ENCODE measurements around the gene POGZ. TPM values are rescaled to one million over a fixed set of nuclear protein-coding genes. Genes with fewer than 3 reads are reported as not detected.
A peak's percentile ranks its signal among the peaks of the same experiment; 100 is the strongest.
"Not testable (repeated sequence)": the region's sequence is repeated elsewhere in the genome, so short reads cannot be mapped to it uniquely, and the experiment has no call there.

The POGZ gene
- total RNA-seq, 1 donor = 41.0 TPM

DNA sequence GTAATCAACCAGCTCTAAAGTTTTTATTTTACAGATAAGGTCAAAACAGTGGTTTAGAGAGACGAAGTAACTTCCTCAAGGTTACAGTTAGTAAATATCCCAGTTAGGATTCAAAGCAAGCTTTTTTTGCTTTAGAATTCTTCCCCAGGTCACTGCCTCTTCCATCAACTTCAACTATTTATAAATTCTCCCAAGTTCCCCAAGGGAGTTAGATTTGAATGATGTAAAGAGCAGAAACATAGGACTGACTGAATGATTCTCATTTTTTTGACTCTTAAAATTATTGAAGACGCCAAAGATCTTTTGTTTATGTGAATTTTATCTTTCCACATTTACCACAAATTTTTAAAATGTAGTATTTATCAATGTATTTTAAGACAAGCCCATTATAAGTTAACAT, 4.1 kb downstream of the POGZ start:
- peak; percentile 61 for DNase-seq (ENCODE audit: low read depth)

GRCh38 chr1:151447696-151448095, 11.6 kb downstream of the POGZ start:
- TF ChIP-seq, protein P1, sequence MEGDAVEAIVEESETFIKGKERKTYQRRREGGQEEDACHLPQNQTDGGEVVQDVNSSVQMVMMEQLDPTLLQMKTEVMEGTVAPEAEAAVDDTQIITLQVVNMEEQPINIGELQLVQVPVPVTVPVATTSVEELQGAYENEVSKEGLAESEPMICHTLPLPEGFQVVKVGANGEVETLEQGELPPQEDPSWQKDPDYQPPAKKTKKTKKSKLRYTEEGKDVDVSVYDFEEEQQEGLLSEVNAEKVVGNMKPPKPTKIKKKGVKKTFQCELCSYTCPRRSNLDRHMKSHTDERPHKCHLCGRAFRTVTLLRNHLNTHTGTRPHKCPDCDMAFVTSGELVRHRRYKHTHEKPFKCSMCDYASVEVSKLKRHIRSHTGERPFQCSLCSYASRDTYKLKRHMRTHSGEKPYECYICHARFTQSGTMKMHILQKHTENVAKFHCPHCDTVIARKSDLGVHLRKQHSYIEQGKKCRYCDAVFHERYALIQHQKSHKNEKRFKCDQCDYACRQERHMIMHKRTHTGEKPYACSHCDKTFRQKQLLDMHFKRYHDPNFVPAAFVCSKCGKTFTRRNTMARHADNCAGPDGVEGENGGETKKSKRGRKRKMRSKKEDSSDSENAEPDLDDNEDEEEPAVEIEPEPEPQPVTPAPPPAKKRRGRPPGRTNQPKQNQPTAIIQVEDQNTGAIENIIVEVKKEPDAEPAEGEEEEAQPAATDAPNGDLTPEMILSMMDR (IDR thresholded peaks at IDR 0.05; ENCODE audit: insufficient read depth, low read length) = no peak
- H3K4me3 ChIP-seq (ENCODE audit: low read depth, low read length) = no peak overlapping the region
- DNase-seq (ENCODE audit: low read depth) = no peak

More for the DNA sequence above, 4.1 kb downstream of the POGZ start:
- TF ChIP-seq, protein P1 (IDR thresholded peaks at IDR 0.05; ENCODE audit: insufficient read depth, low read length) = no peak
- H3K4me3 ChIP-seq (ENCODE audit: low read depth, low read length) = no peak overlapping the region

- no peak for DNase-seq (ENCODE audit: low read depth)
- TF ChIP-seq, protein P1 (IDR thresholded peaks at IDR 0.05; ENCODE audit: insufficient read depth, low read length) = no peak
These were observed 14.5 kb downstream of the POGZ start for GRCh38 chr1:151444783-151445177.

GRCh38 chr1:151443846-151444782, 15.2 kb downstream of the POGZ start:
- TF ChIP-seq, protein P1 (IDR thresholded peaks at IDR 0.05; ENCODE audit: insufficient read depth, low read length) = peak; percentile 83
- no peak overlapping the region for H3K4me3 ChIP-seq (ENCODE audit: low read depth, low read length)
- peak; percentile 88 for DNase-seq (ENCODE audit: low read depth)

More at GRCh38 chr1:151444783-151445177, 14.5 kb downstream of the POGZ start:
- H3K4me3 ChIP-seq (ENCODE audit: low read depth, low read length) = no peak overlapping the region

DNA sequence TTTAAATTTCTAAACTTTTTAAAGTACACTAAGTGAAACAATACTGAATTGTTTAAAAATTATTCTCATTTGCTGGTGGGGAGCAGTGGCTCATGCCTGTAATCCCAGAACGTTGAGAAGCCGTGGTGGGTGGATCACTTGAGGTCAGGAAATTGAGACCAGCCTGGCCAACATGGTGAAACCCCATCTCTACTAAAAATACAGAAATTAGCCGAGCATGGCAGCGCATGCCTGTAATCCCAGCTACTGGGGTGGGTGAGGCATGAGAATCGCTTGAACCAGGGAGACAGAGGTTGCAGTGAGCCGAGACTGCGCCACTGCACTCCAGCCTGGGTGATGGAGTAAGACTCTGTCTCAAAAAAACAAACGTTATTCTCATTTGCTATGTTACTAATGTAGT, 21.9 kb downstream of the POGZ start:
- not testable (repeated sequence) for H3K4me3 ChIP-seq (ENCODE audit: low read depth, low read length); DNase-seq (ENCODE audit: low read depth)

GRCh38 chr1:151436985-151437384, 22.3 kb downstream of the POGZ start:
- TF ChIP-seq, protein P1 (IDR thresholded peaks at IDR 0.05; ENCODE audit: insufficient read depth, low read length) = no peak
- H3K4me3 ChIP-seq (ENCODE audit: low read depth, low read length) = no peak overlapping the region
- no peak for DNase-seq (ENCODE audit: low read depth)

DNA sequence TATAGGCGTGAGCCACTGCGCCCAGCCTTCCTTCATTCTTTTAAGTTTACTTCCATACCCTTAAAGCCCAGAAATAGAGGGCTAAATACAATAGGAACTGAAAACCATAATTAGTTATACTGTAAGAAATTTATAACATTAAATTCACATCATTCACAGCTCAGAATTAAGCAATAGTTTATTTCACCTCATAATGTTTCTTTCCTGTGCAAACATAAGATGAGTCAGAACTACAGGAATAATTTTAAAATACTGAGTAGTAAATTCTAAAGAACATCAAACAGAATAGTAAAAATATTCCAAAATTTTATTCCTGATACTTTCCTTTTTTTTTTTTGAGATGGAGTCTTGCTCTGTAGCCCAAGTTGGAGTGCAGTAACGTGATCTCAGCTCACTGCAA, 24.1 kb downstream of the POGZ start:
- DNase-seq (ENCODE audit: low read depth) = no peak
- TF ChIP-seq, protein P1 (IDR thresholded peaks at IDR 0.05; ENCODE audit: insufficient read depth, low read length) = no peak

DNA sequence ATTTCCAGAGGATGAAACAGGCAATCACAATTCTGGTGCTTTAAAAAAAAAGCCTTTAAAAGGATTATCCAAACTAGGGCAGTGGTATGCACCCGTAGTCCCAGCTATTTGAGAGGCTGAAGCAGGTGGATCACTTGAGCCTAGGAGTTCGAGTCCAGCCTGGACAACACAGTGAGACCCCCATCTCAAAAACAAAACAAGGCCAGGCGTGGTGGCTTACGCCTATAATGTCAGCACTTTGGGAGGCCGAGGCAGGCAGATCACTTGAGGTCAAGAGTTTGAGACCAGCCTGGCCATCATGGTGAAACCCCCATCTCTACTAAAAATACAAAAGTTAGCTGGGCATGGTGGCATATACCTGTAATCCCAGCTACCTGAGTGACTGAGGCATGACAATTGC, 25.5 kb downstream of the POGZ start:
- not testable (repeated sequence) for H3K4me3 ChIP-seq (ENCODE audit: low read depth, low read length); DNase-seq (ENCODE audit: low read depth)

More for the DNA sequence above, 24.1 kb downstream of the POGZ start:
- H3K4me3 ChIP-seq (ENCODE audit: low read depth, low read length) = no peak overlapping the region
